Lower leg skin (tissue), 4 donors: ENCODE results near the gene HRH1. TPM values are rescaled to one million over a fixed set of nuclear protein-coding genes. Genes with fewer than 3 reads are reported as not detected.
A peak's percentile ranks its signal among the peaks of the same experiment; 100 is the strongest.

Source experiments
- DNase-seq, 2 donors: peaks; one replicate each; pipeline ENCODE4 v3.0.0-alpha.2; 2019; ENCODE audit warnings: low spot score in 2 of 2
- H3K4me3 ChIP-seq: fragments of 200-600 bp; sonication (generic); 2 replicates; pipeline ENCODE4 v1.5.1; 2017; ENCODE audit warnings: mild to moderate bottlenecking, low read depth; ENCODE audit not compliant: poor library complexity, severe bottlenecking
- POLR2A ChIP-seq, 2 donors: fragments of 450-650 bp; IDR thresholded peaks; one replicate each; pipeline ENCODE4 v1.6.1; 2016 to 2017; ENCODE audit warnings: antibody characterized with exemption in 2 of 2, mild to moderate bottlenecking in 1 of 2, moderate library complexity in 1 of 2
- WGBS, 2 donors: methylation state at CpG; one replicate each; pipeline ENCODE4 v1.1.5; 2018; 5-methylcytosine and 5-hydroxymethylcytosine counted together
- intact Hi-C: fragments of 100-400 bp; cut with DNase I; formaldehyde crosslinking; loops from one replicate; pipeline ENCODE4 v1.15.0; 2023; ENCODE audit warnings: low total_unique reads
- total RNA-seq, 4 donors: library from RNA; depleted of rRNA; stranded (reverse); fragments of >200 nt; gene quantifications; one replicate each; pipeline ENCODE4 v1.1.0, GENCODE V29; 2016
- TF ChIP-seq, protein P1 (sequence below), 3 donors: fragments of 450-650 bp; IDR thresholded peaks; one replicate each; pipeline ENCODE4 v1.5.1; 2016; ENCODE audit warnings: antibody characterized with exemption in 3 of 3, mild to moderate bottlenecking in 3 of 3, moderate library complexity in 2 of 3

Gene HRH1
- total RNA-seq, 4 donors from 2014 or later, result 6.4 to 19.8 (median 10.1) TPM

DNA sequence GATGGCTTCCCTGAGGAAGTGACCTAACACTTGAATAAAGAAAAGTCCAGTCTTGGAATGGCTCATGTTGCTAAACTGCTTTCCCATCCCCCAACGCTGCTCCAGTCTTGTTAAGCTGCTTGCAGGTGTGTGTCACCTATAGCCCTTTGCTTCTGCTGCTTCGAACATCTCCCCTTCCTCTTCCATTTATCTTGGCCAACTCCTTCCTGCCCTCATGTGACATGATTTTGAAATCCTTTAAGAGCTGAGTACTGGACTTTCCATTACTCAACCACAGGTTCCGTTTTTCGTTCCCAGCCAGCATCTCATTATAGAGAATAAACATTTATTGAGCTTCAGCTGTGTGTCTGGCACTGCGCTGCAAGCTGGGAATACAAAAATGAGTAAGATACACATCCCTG, 119.6 kb downstream of the HRH1 start:
- WGBS, 2 donors, result 85 to 87% methylated on average over 5 of the region's 5 CpGs
- intact Hi-C loops, result loop anchor here (10.0 kb wide), 1 partner anchor 61 kb away; no protein-coding TSS in a partner anchor
- TF ChIP-seq POLR2A (IDR thresholded peaks at IDR 0.05), result no peak
- TF ChIP-seq, protein P1, sequence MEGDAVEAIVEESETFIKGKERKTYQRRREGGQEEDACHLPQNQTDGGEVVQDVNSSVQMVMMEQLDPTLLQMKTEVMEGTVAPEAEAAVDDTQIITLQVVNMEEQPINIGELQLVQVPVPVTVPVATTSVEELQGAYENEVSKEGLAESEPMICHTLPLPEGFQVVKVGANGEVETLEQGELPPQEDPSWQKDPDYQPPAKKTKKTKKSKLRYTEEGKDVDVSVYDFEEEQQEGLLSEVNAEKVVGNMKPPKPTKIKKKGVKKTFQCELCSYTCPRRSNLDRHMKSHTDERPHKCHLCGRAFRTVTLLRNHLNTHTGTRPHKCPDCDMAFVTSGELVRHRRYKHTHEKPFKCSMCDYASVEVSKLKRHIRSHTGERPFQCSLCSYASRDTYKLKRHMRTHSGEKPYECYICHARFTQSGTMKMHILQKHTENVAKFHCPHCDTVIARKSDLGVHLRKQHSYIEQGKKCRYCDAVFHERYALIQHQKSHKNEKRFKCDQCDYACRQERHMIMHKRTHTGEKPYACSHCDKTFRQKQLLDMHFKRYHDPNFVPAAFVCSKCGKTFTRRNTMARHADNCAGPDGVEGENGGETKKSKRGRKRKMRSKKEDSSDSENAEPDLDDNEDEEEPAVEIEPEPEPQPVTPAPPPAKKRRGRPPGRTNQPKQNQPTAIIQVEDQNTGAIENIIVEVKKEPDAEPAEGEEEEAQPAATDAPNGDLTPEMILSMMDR (IDR thresholded peaks at IDR 0.05), result no peak
- peak in 1 of 2 donors; percentile 33 for DNase-seq
- H3K4me3 ChIP-seq, result no peak overlapping the region

DNA sequence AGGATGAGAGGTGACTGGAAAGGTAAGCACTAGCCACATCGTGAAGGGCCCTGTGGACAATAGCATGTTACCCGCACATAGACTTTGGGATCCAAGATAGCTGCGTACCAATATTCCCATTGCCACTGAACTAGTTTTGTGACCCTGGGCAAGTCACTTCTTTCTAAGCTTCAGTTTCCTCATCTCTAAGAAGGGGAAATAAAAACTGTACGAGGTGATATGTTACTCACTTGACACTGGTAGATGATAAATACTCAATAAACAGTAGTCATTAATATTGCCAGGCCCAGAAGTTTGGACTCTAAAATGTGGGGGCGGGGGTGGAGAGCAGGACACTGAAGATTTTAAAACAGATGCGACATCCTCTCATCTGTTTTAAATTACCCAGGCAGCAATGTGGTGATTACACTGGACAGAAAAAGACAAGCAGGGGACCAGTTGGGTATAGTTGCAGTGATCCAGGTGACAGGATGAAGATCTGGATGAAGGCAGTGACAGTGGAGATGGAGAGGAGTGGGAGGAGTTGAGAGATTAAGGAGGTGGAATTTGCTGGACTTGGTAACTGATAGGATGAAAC, 120.4 kb downstream of the HRH1 start:
- no peak overlapping the region for H3K4me3 ChIP-seq
- no peak for DNase-seq
- TF ChIP-seq POLR2A (IDR thresholded peaks at IDR 0.05), result no peak
- TF ChIP-seq, protein P1 (IDR thresholded peaks at IDR 0.05), result no peak
- WGBS, 2 donors, result 75 to 76% methylated on average over 6 of the region's 6 CpGs
- intact Hi-C loops, result loop anchor here (10.0 kb wide), 1 partner anchor 60 kb away; no protein-coding TSS in a partner anchor

DNA sequence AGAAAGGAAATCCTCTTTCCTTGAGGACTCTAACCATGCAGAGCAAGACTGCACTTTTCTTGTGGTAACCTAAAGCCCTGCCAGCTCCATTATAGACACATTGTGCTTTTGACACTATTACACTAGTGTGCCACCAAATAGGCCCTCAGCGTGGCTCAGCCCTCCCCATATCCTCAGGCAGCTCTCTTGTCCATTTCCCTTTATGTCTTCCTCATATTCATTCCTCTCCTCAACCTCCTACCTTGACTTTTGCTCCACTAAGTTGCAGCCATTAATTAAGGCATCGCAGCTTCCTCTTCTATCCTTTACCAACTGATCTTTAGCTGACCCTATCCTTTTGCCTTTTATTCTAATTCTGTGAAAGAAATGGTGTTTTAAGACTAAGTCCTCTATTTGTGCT, 121.6 kb downstream of the HRH1 start:
- TF ChIP-seq, protein P1 (IDR thresholded peaks at IDR 0.05), result no peak
- TF ChIP-seq POLR2A (IDR thresholded peaks at IDR 0.05), result no peak
- H3K4me3 ChIP-seq, result no peak overlapping the region
- intact Hi-C loops, result loop anchor here (10.0 kb wide), 1 partner anchor 59 kb away; no protein-coding TSS in a partner anchor
- WGBS, 2 donors, result 85 to 89% methylated on average over 1 of the region's 2 CpGs
- DNase-seq, result no peak

DNA sequence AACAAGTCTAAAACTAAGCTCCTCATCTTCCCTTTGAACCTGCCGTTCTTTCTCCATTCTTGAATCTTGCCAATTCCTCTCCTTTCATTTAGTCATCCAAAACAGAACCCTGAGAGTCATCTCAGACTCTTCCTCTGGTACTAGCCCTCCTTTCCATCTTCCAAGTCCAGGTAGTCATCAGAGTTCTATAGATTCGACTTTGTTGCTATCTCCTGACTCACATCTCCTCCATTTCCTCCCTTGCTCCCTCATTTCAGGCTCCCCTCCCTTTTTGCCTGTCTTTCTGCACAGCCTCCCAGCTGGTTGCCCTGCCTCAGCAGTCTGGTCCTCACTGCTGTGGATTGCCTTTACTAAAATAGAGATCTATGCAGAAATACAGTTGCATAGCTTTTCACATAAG, 122.6 kb downstream of the HRH1 start:
- WGBS, 2 donors, result 78 to 91% methylated on average over 2 of the region's 2 CpGs
- TF ChIP-seq, protein P1 (IDR thresholded peaks at IDR 0.05), result no peak
- intact Hi-C loops, result loop anchor here (10.0 kb wide), 1 partner anchor 58 kb away; no protein-coding TSS in a partner anchor
- no peak for DNase-seq
- H3K4me3 ChIP-seq, result no peak overlapping the region

DNA sequence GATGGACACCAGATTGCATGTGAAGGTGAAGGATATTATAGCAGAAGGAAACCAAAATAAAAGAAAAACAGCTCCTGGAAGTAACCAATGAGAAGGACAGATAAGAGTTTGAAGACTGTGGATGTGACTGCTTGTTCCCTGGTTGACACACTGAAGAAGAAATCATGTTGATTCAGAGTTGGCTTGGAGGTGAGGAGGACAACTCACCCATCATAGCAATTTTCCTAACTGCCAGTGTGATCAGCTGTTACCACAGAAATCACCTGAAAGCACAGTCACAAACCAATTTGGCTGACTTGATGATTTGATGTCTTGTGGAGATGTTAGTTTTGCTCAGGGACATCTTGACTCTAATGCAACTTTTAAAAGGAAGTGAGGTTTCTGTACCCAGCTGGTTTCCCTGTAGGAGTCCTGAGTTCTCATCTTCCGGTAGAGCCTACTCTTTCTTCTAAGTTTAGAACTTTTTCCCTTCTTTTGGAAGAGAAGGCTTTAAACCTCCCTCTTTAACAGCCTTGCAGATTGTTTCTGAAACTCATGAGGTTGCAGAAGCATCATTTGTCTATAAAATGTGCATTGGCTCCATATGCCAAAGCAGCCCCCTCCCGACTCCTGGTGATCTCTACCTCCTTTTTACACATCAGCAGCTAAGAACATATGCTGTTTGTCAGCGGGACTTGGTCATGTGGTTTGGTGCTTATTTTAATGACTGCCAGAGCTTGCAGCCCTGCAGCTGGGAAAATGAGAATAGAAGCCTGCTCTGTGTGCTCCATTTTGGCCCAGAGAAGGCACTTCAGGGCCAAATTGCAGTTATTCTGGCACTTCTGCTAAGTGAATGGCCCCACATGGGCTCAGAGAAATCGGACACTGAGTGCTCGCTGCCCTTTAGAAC, 128.2 kb downstream of the HRH1 start:
- intact Hi-C loops, result no loop called here

More for the DNA sequence above, 128.2 kb downstream of the HRH1 start:
- no peak overlapping the region for H3K4me3 ChIP-seq
- WGBS, 2 donors, result 49 to 54% methylated on average over 5 of the region's 5 CpGs
- DNase-seq, result no peak
- TF ChIP-seq, protein P1 (IDR thresholded peaks at IDR 0.05), result no peak
- no peak for TF ChIP-seq POLR2A (IDR thresholded peaks at IDR 0.05)
